Body of pancreas (tissue), 4 donors: Measurements from ENCODE around the gene PDCD10. TPM values are rescaled to one million over a fixed set of nuclear protein-coding genes. Genes with fewer than 3 reads are reported as not detected.

Experiments used
- ATAC-seq: fragments of 150-250 bp; one replicate; pipeline ENCODE4 v1.9.1; 2016
- DNase-seq, 4 donors: peaks; one replicate each; pipeline ENCODE4 v3.0.0-alpha.2; 2019
- H3K27ac ChIP-seq, 4 donors: fragments of 200-600 bp; sonication (generic); 1 replicate in 3 of 4; 2 replicates in 1 of 4; pipeline versions ENCODE4 v1.5.1 to v1.6.1; 2016 to 2019; ENCODE audit warnings: mild to moderate bottlenecking in 1 of 4, mixed read lengths in 1 of 4, moderate library complexity in 1 of 4
- H3K27me3 ChIP-seq, 2 donors: fragments of 200-600 bp; sonication (generic); one replicate each; pipeline ENCODE4 v1.6.0; 2016; ENCODE audit warnings: mild to moderate bottlenecking in 1 of 2
- H3K36me3 ChIP-seq, 2 donors: fragments of 200-600 bp; sonication (generic); replicated peaks in 1 of 2; 2 replicates each; pipeline ENCODE4 v1.5.1; 2016; ENCODE audit warnings: low read depth in 2 of 2; ENCODE audit not compliant: insufficient read depth in 1 of 2
- H3K4me1 ChIP-seq: fragments of 200-600 bp; sonication (generic); one replicate; pipeline ENCODE4 v1.6.0; 2016
- H3K4me3 ChIP-seq, 2 donors: fragments of 200-600 bp; sonication (generic); 1 replicate in 1 of 2; 2 replicates in 1 of 2; pipeline ENCODE4 v1.5.1; 2016 to 2019
- H3K9me3 ChIP-seq, 3 donors: fragments of 200-600 bp; sonication (generic); 1 replicate in 2 of 3; 2 replicates in 1 of 3; pipeline ENCODE4 v1.5.1; 2016
- CTCF ChIP-seq, 7 experiments: fragments of 450-650 bp in 4 of 7; fragments of 200-600 bp in 3 of 7; sonication (generic) in 3 of 7; IDR thresholded peaks; one replicate each; pipeline ENCODE4 v1.5.1; 2016 to 2019; ENCODE audit warnings: antibody characterized with exemption in 7 of 7
- POLR2A ChIP-seq, 3 donors: fragments of 450-650 bp; IDR thresholded peaks; one replicate each; pipeline ENCODE4 v1.6.1; 2016; ENCODE audit warnings: antibody characterized with exemption in 3 of 3, mild to moderate bottlenecking in 2 of 3
- WGBS, 2 donors: methylation state at CpG; one replicate each; pipeline ENCODE4 v1.1.5; 2017; 5-methylcytosine and 5-hydroxymethylcytosine counted together
- intact Hi-C: fragments of 100-400 bp; cut with DNase I; formaldehyde crosslinking; loops from one replicate; pipeline ENCODE4 v1.15.1; 2023
- total RNA-seq, 2 donors: library from RNA; depleted of rRNA; stranded (reverse); fragments of >200 nt; gene quantifications; one replicate each; pipeline ENCODE4 v1.1.0, GENCODE V29; 2016

Gene PDCD10
- total RNA-seq, 2 donors from 2014 or later: 24.4 to 36.1 TPM

GRCh38 chr3:167656821-167657220, 77.9 kb downstream of the PDCD10 start:
- no peak overlapping the region for H3K4me3 ChIP-seq
- intact Hi-C loops: no loop called here
- no peaks in the 10 kb centered on the region for H3K4me1 ChIP-seq
- no peak overlapping the region for H3K27ac ChIP-seq
- no peaks in the 10 kb centered on the region for H3K36me3 ChIP-seq
- H3K9me3 ChIP-seq: no peaks in the 10 kb centered on the region
- no peaks in the 10 kb centered on the region for H3K27me3 ChIP-seq
- DNase-seq (no peak), ATAC-seq (no peak)
- 54 to 58% methylated on average over 1 of the region's 1 CpG for WGBS, 2 donors
- no peak for TF ChIP-seq CTCF (IDR thresholded peaks at IDR 0.05)
- no peak for TF ChIP-seq POLR2A (IDR thresholded peaks at IDR 0.05)

GRCh38 chr3:167653760-167654159, 80.9 kb downstream of the PDCD10 start, which contains the start of gene WDR49:
Gene WDR49, minus strand, starts transcription at chr3:167653942. Its CDS starts 517 bp downstream, at chr3:167653425.
- Histone ChIP-seq H3K4me3 (no peak within 1 kb of the TSS), H3K27ac (no peak within 1 kb of the TSS), H3K36me3 (no peaks in the 10 kb centered on the region), H3K9me3 (no peaks in the 10 kb centered on the region), H3K27me3 (no peaks in the 10 kb centered on the region), H3K4me1 (no peaks in the 10 kb centered on the region)
- intact Hi-C loops: no loop called here
- WGBS, 2 donors: 52 to 81% methylated on average over 1 of the region's 1 CpG
- TF ChIP-seq CTCF (IDR thresholded peaks at IDR 0.05) (no peak), POLR2A (IDR thresholded peaks at IDR 0.05) (no peak)
- ATAC-seq (peak; percentile 53), DNase-seq (peak in 2 of 4 donors; percentile 5 to 33)

- intact Hi-C loops: no loop called here
- DNase-seq: no peak
- Histone ChIP-seq H3K4me3 (no peak overlapping the region), H3K27ac (no peak overlapping the region), H3K27me3 (no peaks in the 10 kb centered on the region), H3K4me1 (no peaks in the 10 kb centered on the region), H3K36me3 (no peaks in the 10 kb centered on the region), H3K9me3 (no peaks in the 10 kb centered on the region)
- no peak for ATAC-seq
- TF ChIP-seq POLR2A (IDR thresholded peaks at IDR 0.05): no peak
- TF ChIP-seq CTCF (IDR thresholded peaks at IDR 0.05): no peak
- 50 to 72% methylated on average over 1 of the region's 1 CpG for WGBS, 2 donors
Measured at GRCh38 chr3:167653155-167653554, 81.5 kb downstream of the PDCD10 start.

GRCh38 chr3:167651826-167652225, 82.9 kb downstream of the PDCD10 start:
- ATAC-seq: no peak
- WGBS, 2 donors: 20 to 45% methylated on average over 1 of the region's 1 CpG
- Histone ChIP-seq H3K27me3 (no peaks in the 10 kb centered on the region), H3K4me3 (no peak overlapping the region), H3K9me3 (no peaks in the 10 kb centered on the region), H3K27ac (no peak overlapping the region), H3K4me1 (no peaks in the 10 kb centered on the region), H3K36me3 (no peaks in the 10 kb centered on the region)
- intact Hi-C loops: no loop called here
- no peak for TF ChIP-seq POLR2A (IDR thresholded peaks at IDR 0.05)
- TF ChIP-seq CTCF (IDR thresholded peaks at IDR 0.05): no peak
- no peak for DNase-seq

- H3K36me3 ChIP-seq: no peaks in the 10 kb centered on the region
- ATAC-seq (no peak), DNase-seq (no peak)
- H3K27ac ChIP-seq: no peak overlapping the region
- no peaks in the 10 kb centered on the region for H3K9me3 ChIP-seq
- no peaks in the 10 kb centered on the region for H3K27me3 ChIP-seq
- intact Hi-C loops: no loop called here
- no peaks in the 10 kb centered on the region for H3K4me1 ChIP-seq
- TF ChIP-seq CTCF (IDR thresholded peaks at IDR 0.05) (no peak), POLR2A (IDR thresholded peaks at IDR 0.05) (no peak)
- no peak overlapping the region for H3K4me3 ChIP-seq
- 81% methylated on average over 2 of the region's 2 CpGs for WGBS, 2 donors
Measured at GRCh38 chr3:167650459-167650858, 84.2 kb downstream of the PDCD10 start.
